Heart left ventricle (tissue), 16 donors: ENCODE data around the gene OMA1. TPM values are rescaled to one million over a fixed set of nuclear protein-coding genes. Genes with fewer than 3 reads are reported as not detected.

Source experiments
- ATAC-seq, 4 donors: fragments of 200-7000 bp; cut with Tn5 transposase; one replicate each; pipeline ENCODE4 v1.9.1; 2020 to 2022; ENCODE audit warnings: moderate library complexity in 4 of 4, mild to moderate bottlenecking in 3 of 4, moderate number of reproducible peaks in 1 of 4
- DNase-seq, 5 donors: peaks; one replicate each; pipeline ENCODE4 v3.0.0-alpha.2; 2020
- H3K27ac ChIP-seq, 12 donors: fragments of 200-600 bp; sonication (generic) in 4 of 12; one replicate each; pipeline versions ENCODE4 v1.5.0 to v1.8.0; 2016 to 2022; ENCODE audit warnings: mild to moderate bottlenecking in 2 of 12
- H3K27me3 ChIP-seq, 9 donors: fragments of 200-600 bp; sonication (generic) in 2 of 9; one replicate each; pipeline versions ENCODE4 v1.5.1 to v1.8.0; 2016 to 2022; ENCODE audit warnings: mild to moderate bottlenecking in 3 of 9
- H3K36me3 ChIP-seq, 9 donors: fragments of 200-600 bp; sonication (generic) in 2 of 9; one replicate each; pipeline versions ENCODE4 v1.5.0 to v1.8.0; 2018 to 2022; ENCODE audit warnings: mild to moderate bottlenecking in 2 of 9
- H3K4me1 ChIP-seq, 12 donors: fragments of 200-600 bp; sonication (generic) in 4 of 12; one replicate each; pipeline versions ENCODE4 v1.5.0 to v1.8.0; 2016 to 2022; ENCODE audit warnings: mild to moderate bottlenecking in 3 of 12
- H3K4me3 ChIP-seq, 12 donors: fragments of 200-600 bp; sonication (generic) in 4 of 12; one replicate each; pipeline versions ENCODE4 v1.5.0 to v1.8.0; 2017 to 2022; ENCODE audit warnings: mild to moderate bottlenecking in 9 of 12, moderate library complexity in 4 of 12
- H3K9me3 ChIP-seq, 12 donors: fragments of 200-600 bp; sonication (generic) in 4 of 12; one replicate each; pipeline versions ENCODE4 v1.5.0 to v1.8.0; 2016 to 2022; ENCODE audit warnings: mild to moderate bottlenecking in 1 of 12
- CTCF ChIP-seq, 12 donors: fragments of 200-600 bp; sonication (generic) in 4 of 12; IDR thresholded peaks; one replicate each; pipeline versions ENCODE4 v1.5.0 to v1.8.0; 2018 to 2022; ENCODE audit warnings: antibody characterized with exemption in 12 of 12, mild to moderate bottlenecking in 5 of 12
- POLR2A ChIP-seq, 2 donors: fragments of 450-650 bp; IDR thresholded peaks; one replicate each; pipeline ENCODE4 v1.6.1; 2017; ENCODE audit warnings: antibody characterized with exemption in 2 of 2, mild to moderate bottlenecking in 2 of 2, moderate library complexity in 2 of 2
- WGBS, 4 donors: extraction: QIAGEN DNeasy Blood & Tissue Kit in 2 of 4; methylation state at CpG; one replicate each; pipeline versions ENCODE4 v1.1.5 to v1.1.7; 2013 to 2018; 5-methylcytosine and 5-hydroxymethylcytosine counted together
- intact Hi-C, 10 donors: fragments of 100-400 bp; cut with DNase I; formaldehyde crosslinking; loops; one replicate each; pipeline versions ENCODE4 v1.11.1 to v1.14.2; 2022
- polyA plus RNA-seq, 2 donors: library from polyadenylated mRNA; stranded (reverse); fragments of 200-250 nt; gene quantifications; one replicate each; pipeline ENCODE4 v1.2.3, GENCODE V29; 2013
- total RNA-seq, 9 donors: library from RNA; depleted of rRNA in 2 of 9; stranded (reverse); fragments of >200 nt in 2 of 9; fragmentation: NEBNext Ultra II Directional in 3 of 9; extraction: Animal tissue kit (Norgen Biotek cat#: 25700) in 3 of 9; gene quantifications; one replicate each; pipeline versions ENCODE4 v1.1.0 to v1.2.4, GENCODE V29; 2016 to 2023
- donor health status: ischemic (EF 13 %, LVEDD 7.1; RV severe dilation, severe dysfunction).
- donor health status: healthy with polysubstance abuse.
- donor health status: DM: no; HTN: yes; CAD: no.
- donor health status: DM: no; HTN: no; CAD: no.
- donor health status: ischemic (EF 25% LVEDD 6.9; RV normal size, moderate dysfunction).
- donor health status: ischemic (EF 25% LVEDD 5.7; RV mildly dilated, moderate dysfunction).
- donor health status: healthy.
- donor health status: DM: yes; HTN: yes; CAD: no.
- donor health status: ischemic (EF 35%, LVEDD 5.7; RV mildly dilated, moderate dysfunction).
- donor health status: nonischemic (EF 11% LVEDD 7.7; RV severe dilation, severe dysfunction).
- donor health status: DM: yes; HTN: yes; CAD: no.
- donor health status: PGD.
- donor health status: ischemic (EF 29% LVEDD 5.4; RV normal size, mild dysfunction).
- donor health status: nonischemic (EF 23%, LVEDD 6.1; RV moderate dilation, normal function).

The OMA1 gene
- total and polyA plus RNA-seq, 11 donors = 9.6 to 44.5 (median 28.2) TPM

GRCh38 chr1:58480191-58480590 lies 66.3 kb downstream of the OMA1 start:
- Histone ChIP-seq H3K27ac (no peak overlapping the region), H3K4me1 (peaks cover 0 to 7% (median 0%) of the 10 kb centered on the region in 12 donors), H3K9me3 (no peaks in the 10 kb centered on the region), H3K27me3 (no peaks in the 10 kb centered on the region), H3K36me3 (peaks cover 0 to 44% (median 3%) of the 10 kb centered on the region in 9 donors), H3K4me3 (no peak overlapping the region)
- ATAC-seq = no peak
- intact Hi-C loops = no loop called here
- TF ChIP-seq CTCF (IDR thresholded peaks at IDR 0.05) (no peak), POLR2A (IDR thresholded peaks at IDR 0.05) (no peak)
- WGBS, 4 donors = 74 to 90% (median 84%) methylated on average over 2 of the region's 2 CpGs
- DNase-seq = no peak

- H3K4me3 ChIP-seq = no peak overlapping the region
- peaks cover 0 to 34% (median 0%) of the 10 kb centered on the region in 9 donors for H3K36me3 ChIP-seq
- no peak for ATAC-seq
- intact Hi-C loops = no loop called here
- peaks cover 0 to 5% (median 0%) of the 10 kb centered on the region in 12 donors for H3K4me1 ChIP-seq
- no peaks in the 10 kb centered on the region for H3K9me3 ChIP-seq
- 92 to 96% (median 95%) methylated on average over 3 of the region's 3 CpGs for WGBS, 4 donors
- H3K27ac ChIP-seq = no peak overlapping the region
- TF ChIP-seq POLR2A (IDR thresholded peaks at IDR 0.05) = no peak
- no peak for TF ChIP-seq CTCF (IDR thresholded peaks at IDR 0.05)
- H3K27me3 ChIP-seq = no peaks in the 10 kb centered on the region
- DNase-seq = no peak
These were observed 69.1 kb downstream of the OMA1 start for GRCh38 chr1:58477390-58477789.

- intact Hi-C loops = no loop called here
- H3K9me3 ChIP-seq = no peaks in the 10 kb centered on the region
- H3K4me3 ChIP-seq = no peak overlapping the region
- peaks cover 0 to 5% (median 0%) of the 10 kb centered on the region in 12 donors for H3K4me1 ChIP-seq
- H3K27me3 ChIP-seq = no peaks in the 10 kb centered on the region
- TF ChIP-seq POLR2A (IDR thresholded peaks at IDR 0.05) (no peak), CTCF (IDR thresholded peaks at IDR 0.05) (no peak)
- 88 to 98% (median 93%) methylated on average over 3 of the region's 3 CpGs for WGBS, 4 donors
- DNase-seq = no peak
- peaks cover 0 to 25% (median 0%) of the 10 kb centered on the region in 9 donors for H3K36me3 ChIP-seq
- no peak for ATAC-seq
- H3K27ac ChIP-seq = no peak overlapping the region
These were observed 70.3 kb downstream of the OMA1 start for GRCh38 chr1:58476179-58476578.

- WGBS, 4 donors = 48 to 68% (median 54%) methylated on average over 3 of the region's 3 CpGs
- H3K9me3 ChIP-seq = no peaks in the 10 kb centered on the region
These were observed 77.0 kb downstream of the OMA1 start for GRCh38 chr1:58469476-58469875.

More at GRCh38 chr1:58469476-58469875, 77.0 kb downstream of the OMA1 start:
- intact Hi-C loops = no loop called here
- Histone ChIP-seq H3K4me1 (peaks cover 0 to 19% (median 4%) of the 10 kb centered on the region in 12 donors), H3K4me3 (no peak overlapping the region), H3K36me3 (peaks cover 0 to 4% (median 0%) of the 10 kb centered on the region in 9 donors), H3K27me3 (no peaks in the 10 kb centered on the region), H3K27ac (peak overlapping the region in 6 of 12 donors; percentile 7 to 80 (median 26))
- TF ChIP-seq POLR2A (IDR thresholded peaks at IDR 0.05) = no peak
- no peak for TF ChIP-seq CTCF (IDR thresholded peaks at IDR 0.05)
- ATAC-seq = no peak
- DNase-seq = no peak
